ENCODE data around the gene DYNC1I1.

GRCh38 chr7:96085953-96086352 is 313.6 kb downstream of the DYNC1I1 start:
- TF ChIP-seq FOXP2 (optimal IDR thresholded peaks at IDR 0.05; ENCODE audit: borderline replicate concordance, extremely low read depth, extremely low read length, insufficient read depth): no peak
- no peak for TF ChIP-seq REST (IDR thresholded peaks at IDR 0.05; ENCODE audit: insufficient read depth in 1 of 2, low read depth in 2 of 2, low read length in 2 of 2)
- TF ChIP-seq POLR2AphosphoS5 (IDR thresholded peaks at IDR 0.05; ENCODE audit: low read depth, low read length): no peak
- no peak for TF ChIP-seq TAF1 (IDR thresholded peaks at IDR 0.05; ENCODE audit: borderline replicate concordance, insufficient read depth, low read length)
- no peak for TF ChIP-seq SIN3A (IDR thresholded peaks at IDR 0.05; ENCODE audit: borderline replicate concordance, insufficient read depth, low read length)
